GM19035 (cell line): Measurements from ENCODE around the gene CDC26.
A peak's percentile ranks its signal among the peaks of the same experiment; 100 is the strongest.

ENCODE experiments used
- ATAC-seq: cut with Tn5 transposase; IDR thresholded peaks from one replicate; pipeline ENCODE4 v1.9.1; 2021; ENCODE audit not compliant: unreplicated experiment

Gene CDC26

GRCh38 chr9:113275157-113276131 is at the start of gene CDC26, which contains the start of gene PRPF4:
Gene CDC26 (minus strand): TSS chr9:113275572. CDS start chr9:113272507, 3,065 bp downstream.
Gene PRPF4 (plus strand): TSS chr9:113275658. CDS start chr9:113275744, 86 bp downstream.
- peak; percentile 99 for ATAC-seq

DNA sequence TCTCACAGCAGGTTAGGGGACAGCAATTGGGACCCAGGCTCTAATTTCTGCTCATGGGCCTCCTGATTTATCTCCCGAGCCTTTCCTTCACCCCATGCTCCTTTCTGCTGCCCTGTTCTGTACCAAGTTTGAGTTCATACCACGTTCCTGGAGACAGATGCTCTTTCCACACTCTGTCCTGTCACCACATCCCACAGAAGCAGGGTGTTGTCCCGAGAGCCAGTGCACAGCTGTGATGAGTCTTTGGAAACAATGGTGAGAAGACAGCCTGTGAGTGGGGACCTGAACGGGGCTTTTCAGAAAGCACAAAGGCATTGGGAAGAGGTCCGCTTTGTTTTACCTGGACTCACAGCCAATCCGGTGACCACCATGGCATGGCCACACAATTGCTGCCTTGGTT is 47.3 kb upstream of the CDC26 start:
- ATAC-seq = no peak

DNA sequence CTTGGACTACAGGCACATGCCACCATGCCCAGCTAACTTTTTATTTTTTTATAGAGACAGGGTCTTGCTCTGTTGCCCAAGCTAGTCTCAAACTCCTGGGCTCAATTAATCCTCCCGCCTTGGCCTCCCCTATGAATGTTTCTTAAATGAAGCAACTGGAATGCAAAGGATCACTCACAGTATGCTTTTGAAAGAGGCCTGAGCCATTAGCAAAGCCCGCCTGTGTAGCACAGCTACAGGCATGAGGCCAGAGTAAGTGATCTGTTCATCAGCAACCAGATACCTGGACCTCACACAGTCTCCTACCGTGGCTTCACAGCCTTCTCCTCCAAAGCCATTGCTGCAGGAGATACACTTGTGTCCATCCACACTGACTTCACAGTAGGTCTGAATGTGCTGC is 44.7 kb upstream of the CDC26 start:
- ATAC-seq = no peak

- no peak for ATAC-seq
Observed at GRCh38 chr9:113319054-113319453, 43.7 kb upstream of the CDC26 start.

- no peak for ATAC-seq
Observed at GRCh38 chr9:113317777-113318176, 42.4 kb upstream of the CDC26 start.

GRCh38 chr9:113316030-113316429 is 40.7 kb upstream of the CDC26 start:
- no peak for ATAC-seq

DNA sequence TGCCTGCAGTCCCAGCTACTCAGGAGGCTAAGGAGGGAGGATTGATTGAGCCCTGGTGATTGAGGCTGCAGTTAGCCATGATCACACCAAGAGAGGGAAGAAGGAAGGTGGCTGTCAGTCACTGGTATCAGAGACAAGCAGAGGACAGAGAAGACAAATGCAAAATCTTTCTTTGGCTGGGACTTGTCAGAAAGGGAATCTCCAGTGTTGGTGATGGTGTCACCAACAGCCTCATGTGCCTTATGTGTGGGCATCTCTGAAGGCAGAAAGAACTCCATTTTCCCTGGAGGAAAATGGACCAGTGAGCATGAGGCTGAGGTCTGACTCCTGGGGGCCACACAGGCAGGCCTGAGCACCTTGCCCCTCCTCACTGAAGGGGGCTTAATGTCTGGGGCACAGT is 39.9 kb upstream of the CDC26 start:
- ATAC-seq = no peak

DNA sequence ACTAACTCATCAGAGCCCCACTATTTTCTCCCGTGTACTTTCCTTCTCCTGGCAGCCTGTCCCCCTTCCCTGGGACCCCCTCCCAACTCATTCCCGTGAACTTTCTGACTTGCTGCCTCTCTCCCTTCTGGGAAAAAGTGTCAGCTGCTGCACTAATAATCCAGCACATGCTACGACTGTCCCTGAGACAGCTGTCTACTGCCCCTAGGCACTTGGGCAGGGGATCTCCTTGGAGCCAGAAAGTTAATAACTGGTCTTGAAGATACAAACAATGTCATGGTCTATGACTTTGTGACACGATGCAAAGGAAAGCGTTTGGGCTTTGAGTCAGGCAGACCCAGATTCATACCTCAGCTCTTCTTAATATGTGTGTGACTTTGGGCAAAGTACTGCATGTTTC is 37.9 kb upstream of the CDC26 start:
- no peak for ATAC-seq

GRCh38 chr9:113311961-113312360 is 36.6 kb upstream of the CDC26 start:
- ATAC-seq = no peak

DNA sequence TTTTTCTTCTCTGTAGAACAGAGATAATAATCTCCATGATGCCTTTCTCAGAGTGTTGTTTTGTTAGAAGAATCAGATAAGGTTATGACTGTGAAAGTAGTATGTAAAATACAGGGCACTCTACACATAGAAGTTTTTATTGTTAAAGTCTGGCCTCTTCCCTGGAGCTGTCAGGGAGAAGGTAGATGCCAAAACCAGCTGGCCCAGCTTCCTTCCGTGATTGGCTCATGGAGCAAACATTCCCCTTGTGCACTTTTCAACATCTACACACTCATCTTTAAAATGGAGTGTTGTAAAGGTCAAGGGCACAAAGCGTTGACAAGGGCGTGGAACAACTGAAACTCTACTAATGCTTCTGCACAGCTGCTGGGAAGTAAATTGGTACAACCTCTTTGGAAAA is 35.2 kb upstream of the CDC26 start:
- ATAC-seq = no peak

- no peak for ATAC-seq
Observed at GRCh38 chr9:113309204-113309813, 33.9 kb upstream of the CDC26 start.

- no peak for ATAC-seq
Observed at GRCh38 chr9:113307396-113307975, 32.1 kb upstream of the CDC26 start.

DNA sequence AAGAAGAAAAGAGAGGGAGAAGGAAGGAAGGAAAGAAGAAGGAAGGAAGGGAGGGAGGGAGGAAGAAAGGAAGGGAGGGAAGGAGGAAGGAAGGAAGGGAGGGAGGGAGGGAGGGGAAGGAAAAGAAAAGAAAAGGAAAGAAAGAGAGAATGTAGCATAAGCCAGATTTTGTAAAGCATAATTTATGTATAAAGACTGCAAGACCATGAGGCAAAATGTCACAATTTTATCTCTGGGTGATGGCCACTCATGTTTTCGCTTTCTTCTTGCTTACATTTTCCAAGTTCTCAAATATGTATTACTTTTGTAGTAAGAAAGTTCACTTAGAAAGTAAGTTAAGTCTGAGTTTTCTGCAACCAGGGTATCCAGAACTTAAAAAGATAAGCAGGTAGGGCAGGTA is 31.2 kb upstream of the CDC26 start:
- ATAC-seq = no peak

GRCh38 chr9:113302792-113303418 is 27.5 kb upstream of the CDC26 start, which contains the start of gene RNF183:
Gene RNF183 (minus strand): TSS chr9:113303376. CDS start chr9:113298184, 5,192 bp downstream.
- ATAC-seq = no peak

DNA sequence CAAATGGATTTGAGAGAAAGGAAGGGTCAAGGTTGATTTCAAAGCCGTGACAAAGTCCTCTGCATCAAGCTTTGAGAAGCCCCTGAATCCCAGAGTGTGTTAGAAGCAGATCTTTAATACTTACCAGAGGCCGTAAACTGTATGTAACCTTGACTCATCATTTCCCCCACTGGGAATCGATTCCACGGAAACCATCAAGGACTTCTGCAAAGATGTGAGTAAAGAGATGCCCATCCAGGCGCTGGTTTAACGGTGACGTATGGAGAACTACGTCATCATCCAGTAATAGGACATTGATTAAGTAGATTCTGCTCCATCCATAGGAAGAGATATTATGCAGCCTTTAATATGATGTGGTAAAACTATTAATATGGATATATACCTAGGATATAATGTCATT is 26.2 kb upstream of the CDC26 start:
- no peak for ATAC-seq

- ATAC-seq = no peak
Observed at GRCh38 chr9:113299800-113300292, 24.5 kb upstream of the CDC26 start.

DNA sequence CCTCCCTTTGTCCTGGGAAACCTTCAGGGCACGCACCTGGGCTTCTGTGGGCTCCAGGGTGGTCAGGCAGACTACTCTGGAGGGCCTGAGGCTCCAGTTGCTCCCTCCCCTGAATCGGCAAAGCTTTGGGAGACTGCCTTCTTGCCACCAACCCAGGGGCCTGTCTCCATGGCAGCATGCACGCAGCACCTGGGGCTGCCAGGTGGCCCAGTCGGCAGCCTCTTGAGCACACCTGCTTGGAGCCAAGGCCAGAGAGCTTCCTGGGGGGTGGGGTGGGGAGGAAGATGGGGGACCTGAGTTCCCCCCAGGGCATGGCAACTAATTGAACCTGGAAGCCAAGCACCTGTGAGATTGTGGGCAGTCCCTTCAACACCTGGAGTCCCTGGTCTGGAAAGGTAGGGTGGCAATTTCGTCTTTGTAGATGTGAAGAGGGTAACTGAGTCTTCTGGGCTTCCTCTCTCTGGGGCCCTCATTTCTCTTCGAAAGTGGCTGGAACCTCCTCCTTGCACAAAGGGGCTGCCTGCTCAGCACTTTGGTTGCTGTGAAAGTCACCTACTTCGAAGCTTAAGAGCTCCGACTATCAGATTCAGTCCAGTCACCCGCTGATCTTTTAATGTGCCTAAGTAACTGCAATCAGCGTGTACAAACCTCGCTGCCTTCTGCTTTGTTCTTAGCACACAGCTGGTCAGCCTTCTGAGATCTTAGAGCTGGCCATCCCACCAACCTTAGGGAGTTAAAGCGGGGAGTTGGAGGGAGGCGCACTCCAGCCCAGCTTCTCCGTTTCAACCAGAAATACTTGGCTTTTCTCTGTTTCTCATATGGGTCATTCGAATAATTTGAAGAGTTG is 23.8 kb upstream of the CDC26 start:
- ATAC-seq = no peak

DNA sequence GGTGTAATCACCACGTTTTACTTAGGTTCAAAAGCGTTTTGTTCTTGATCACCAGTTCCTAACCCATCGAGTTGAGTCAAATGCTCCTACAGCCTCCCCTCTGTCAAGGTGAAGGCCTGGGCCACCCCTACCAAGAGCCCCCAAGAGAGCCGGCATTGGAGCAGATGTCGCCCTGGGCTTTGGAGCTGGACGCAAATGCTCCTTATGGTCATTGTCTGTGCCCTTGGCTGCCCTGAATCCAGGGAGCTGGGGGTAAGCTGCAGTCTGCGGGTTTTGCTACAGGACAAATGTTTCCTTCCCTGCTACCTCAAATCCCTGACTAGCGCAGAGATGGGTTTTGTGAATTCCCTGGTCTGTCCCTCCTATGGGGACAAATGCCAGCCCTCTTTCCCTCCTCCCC is 22.9 kb upstream of the CDC26 start:
- ATAC-seq = no peak

DNA sequence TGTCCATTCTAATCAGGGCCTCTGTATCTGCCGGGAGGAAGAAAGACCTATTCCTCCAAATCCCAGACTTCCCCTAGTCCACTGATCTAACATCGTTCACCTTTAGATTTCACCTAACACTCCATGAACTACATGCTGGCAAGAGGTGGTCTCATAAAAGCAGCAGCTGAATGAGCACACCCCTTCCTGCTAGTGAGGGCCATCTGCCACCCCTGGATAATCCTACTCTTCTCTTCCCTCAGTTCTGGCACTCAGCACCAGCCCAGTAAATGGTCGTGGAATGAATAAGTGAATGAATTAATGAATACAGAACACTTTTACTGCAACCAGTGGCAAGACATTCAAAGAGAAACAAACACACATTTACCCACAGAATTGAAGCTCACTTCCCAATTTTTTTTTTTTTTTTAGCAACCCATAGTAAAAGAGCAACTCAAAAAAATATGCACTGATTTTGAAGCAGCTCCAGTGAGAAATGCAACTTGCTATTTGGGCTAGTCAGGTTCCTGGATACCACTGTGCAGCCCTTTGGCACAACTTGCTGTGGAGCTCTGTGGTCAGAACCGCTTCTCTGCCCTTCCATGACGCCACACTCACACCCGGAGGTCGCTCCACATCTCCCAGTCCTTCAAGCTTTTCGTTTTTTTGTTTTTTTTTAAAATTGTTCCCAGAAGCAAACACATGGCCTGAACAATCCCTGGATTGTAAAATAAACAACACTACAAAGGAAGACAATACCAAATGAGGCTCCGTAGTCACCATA is 21.6 kb upstream of the CDC26 start:
- ATAC-seq = no peak
